Esophagus muscularis mucosa (tissue), 3 donors: Measurements from ENCODE around the gene RGS19.

Experiments used
- POLR2A ChIP-seq: fragments of 450-650 bp; IDR thresholded peaks from one replicate; pipeline ENCODE4 v1.6.1; 2017; ENCODE audit warnings: antibody characterized with exemption, moderate library complexity, mild to moderate bottlenecking, low read depth
- TF ChIP-seq, protein P1 (sequence below), 3 experiments: fragments of 200-600 bp in 2 of 3; fragments of 450-650 bp in 1 of 3; sonication (generic) in 2 of 3; IDR thresholded peaks; one replicate each; pipeline ENCODE4 v1.5.1; 2017 to 2019; ENCODE audit warnings: antibody characterized with exemption in 3 of 3, mild to moderate bottlenecking in 2 of 3, moderate library complexity in 1 of 3

DNA sequence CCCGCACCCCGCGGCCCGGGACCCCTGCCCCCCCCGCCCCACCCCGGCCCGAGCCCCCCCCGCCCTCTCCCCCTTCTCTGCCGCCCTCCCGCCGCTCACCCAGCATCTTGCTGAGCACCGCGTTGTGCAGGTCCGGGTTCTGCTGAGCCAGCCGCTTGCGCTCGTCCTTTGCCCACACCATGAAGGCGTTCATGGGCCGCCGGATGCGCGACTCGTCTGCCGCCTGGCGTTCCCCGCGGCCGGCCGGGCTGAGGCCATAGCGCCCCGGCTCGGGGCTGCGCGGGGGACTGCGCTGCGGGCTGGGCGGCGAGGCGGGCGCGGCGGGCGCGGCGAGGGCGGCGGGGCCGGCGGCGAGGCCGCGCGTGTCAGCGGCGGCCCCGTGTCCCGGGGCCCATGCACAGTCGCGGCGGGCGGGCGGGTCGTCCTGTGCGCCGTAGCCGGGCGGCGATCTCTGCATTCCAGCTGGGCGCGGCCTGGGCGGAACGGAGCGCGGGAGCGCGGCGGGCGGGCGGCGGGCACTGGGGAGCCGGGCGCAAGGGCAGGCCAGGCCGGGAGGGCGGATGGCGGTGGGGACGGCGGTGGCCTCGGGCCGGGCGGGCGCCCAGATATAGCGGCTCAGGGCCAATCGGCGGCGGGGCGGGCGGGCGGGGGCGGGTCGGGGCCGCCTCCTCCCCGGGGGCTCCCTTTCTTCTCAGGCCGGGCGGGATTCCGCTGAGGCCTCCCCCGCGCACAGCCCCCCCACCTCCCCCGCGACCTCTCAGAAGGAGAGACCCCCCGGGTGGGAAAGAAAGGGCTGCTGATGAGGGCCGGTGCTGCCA lies 30.0 kb downstream of the RGS19 start, which contains the start of gene SOX18:
- TF ChIP-seq POLR2A = no peak
- TF ChIP-seq, protein P1, sequence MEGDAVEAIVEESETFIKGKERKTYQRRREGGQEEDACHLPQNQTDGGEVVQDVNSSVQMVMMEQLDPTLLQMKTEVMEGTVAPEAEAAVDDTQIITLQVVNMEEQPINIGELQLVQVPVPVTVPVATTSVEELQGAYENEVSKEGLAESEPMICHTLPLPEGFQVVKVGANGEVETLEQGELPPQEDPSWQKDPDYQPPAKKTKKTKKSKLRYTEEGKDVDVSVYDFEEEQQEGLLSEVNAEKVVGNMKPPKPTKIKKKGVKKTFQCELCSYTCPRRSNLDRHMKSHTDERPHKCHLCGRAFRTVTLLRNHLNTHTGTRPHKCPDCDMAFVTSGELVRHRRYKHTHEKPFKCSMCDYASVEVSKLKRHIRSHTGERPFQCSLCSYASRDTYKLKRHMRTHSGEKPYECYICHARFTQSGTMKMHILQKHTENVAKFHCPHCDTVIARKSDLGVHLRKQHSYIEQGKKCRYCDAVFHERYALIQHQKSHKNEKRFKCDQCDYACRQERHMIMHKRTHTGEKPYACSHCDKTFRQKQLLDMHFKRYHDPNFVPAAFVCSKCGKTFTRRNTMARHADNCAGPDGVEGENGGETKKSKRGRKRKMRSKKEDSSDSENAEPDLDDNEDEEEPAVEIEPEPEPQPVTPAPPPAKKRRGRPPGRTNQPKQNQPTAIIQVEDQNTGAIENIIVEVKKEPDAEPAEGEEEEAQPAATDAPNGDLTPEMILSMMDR (IDR thresholded peaks at IDR 0.05) = no peak
